Measurements from ENCODE around the gene ADGRA1.
"Not testable (repeated sequence)": the region's sequence is repeated elsewhere in the genome, so short reads cannot be mapped to it uniquely, and the experiment has no call there.

The ADGRA1 gene

DNA sequence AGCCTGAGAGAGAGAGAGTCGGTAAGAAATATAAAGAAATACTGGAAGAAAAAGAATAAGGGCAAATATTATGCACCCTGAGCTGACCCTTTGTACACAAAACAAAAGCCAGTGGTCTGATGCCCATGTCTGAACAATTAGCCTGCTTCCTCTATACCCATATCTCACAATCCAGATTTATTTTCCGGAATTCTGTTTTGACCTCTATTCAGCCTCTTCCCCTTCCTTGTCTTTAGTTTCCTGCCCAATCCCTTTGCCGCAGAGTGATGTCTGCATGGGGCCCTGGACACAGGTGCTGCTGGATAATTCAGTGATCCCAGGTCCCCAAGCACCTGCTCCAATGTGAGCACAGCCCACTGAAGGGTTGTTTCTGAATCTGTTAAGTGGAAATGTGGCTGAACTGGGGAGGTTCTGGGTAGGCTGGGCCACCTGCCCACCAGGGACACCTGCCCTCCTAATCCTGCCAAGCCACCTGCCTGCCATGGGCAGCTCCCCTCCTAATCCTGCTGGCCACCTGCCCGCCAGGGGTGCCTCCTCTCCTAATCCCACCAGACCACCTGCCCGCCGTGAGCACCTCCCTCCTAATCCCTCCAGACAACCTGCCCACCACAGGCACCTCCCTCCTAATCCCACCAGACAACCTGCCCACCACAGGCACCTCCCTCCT lies 23.0 kb downstream of the ADGRA1 start:
- no peak for DNase-seq (ENCODE audit: low read depth)

DNA sequence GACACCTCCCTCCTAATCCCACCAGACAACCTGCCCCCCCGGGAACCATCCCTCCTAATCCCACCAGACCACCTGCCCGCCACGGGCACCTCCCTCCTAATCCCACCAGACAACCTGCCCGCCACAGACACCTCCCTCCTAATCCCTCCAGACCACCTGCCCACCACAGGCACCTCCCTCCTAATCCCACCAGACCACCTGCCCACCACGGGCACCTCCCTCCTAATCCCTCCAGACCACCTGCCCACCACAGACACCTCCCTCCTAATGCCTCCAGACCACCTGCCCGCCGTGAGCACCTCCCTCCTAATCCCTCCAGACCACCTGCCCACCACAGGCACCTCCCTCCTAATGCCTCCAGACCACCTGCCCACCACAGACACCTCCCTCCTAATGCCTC lies 23.9 kb downstream of the ADGRA1 start:
- not testable (repeated sequence) for DNase-seq (ENCODE audit: low read depth)

GRCh38 chr10:133113146-133113830 lies 25.6 kb downstream of the ADGRA1 start:
- DNase-seq (ENCODE audit: low read depth), result no peak

DNA sequence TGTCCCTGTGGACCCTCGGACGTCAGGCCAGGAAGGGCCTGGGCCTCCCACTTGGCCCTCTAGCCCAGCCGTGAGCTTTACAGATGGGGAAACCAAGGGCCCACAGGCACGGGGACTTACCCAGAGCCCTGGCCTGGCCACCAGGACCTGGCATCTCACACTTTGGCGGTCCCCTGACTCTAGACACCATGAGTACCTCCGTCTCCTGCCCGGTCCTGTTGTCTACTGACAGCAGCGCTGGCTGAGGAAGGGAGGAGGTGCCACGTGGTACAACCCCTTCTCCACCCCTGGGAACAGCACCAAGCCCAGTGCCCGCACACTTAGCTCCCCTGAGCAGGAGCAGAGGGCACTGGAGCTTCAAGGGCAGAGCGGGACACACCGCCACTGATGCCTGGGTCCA lies 26.1 kb downstream of the ADGRA1 start:
- DNase-seq (ENCODE audit: low read depth), result no peak

- DNase-seq (ENCODE audit: low read depth), result no peak
Observed at GRCh38 chr10:133114251-133114650, 26.5 kb downstream of the ADGRA1 start.

- no peak for DNase-seq (ENCODE audit: low read depth)
Observed at GRCh38 chr10:133114726-133115452, 27.2 kb downstream of the ADGRA1 start.

GRCh38 chr10:133115453-133115842 lies 27.7 kb downstream of the ADGRA1 start:
- DNase-seq (ENCODE audit: low read depth), result no peak

- DNase-seq (ENCODE audit: low read depth), result no peak
Observed at GRCh38 chr10:133115976-133116375, 28.3 kb downstream of the ADGRA1 start.

- no peak for DNase-seq (ENCODE audit: low read depth)
Observed at GRCh38 chr10:133116455-133116854, 28.7 kb downstream of the ADGRA1 start.

DNA sequence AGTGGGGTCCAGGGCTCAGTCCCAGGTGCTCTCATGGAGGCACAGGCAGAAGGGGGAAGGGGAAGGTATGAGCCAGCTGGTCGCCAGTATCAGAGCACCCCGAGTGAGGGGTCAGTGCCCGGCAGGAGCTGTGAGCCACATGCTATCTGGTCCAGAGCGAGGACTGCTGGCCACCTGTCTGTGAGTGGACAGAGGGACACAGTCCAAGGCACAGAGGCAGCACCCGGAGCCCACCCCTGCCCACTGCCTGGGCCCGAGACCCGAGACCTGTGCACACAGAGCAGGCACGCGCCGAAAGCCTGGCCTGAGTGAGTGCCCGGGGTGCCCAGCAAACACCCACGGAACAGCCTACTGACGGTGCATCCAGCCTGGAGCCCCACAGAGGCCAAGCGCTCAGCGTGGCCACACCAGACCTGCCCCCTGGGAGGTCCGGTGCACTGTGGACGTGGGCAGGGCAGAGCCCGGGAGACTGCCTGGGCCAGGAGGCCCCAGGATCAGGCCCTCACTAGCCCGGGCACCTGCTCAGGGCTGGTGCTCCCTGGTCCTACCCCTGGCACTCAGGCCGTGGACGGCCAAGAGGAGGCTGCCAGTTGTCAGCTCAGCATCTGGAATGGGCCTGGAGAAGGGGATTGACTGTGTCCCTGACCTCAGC lies 29.4 kb downstream of the ADGRA1 start:
- no peak for DNase-seq (ENCODE audit: low read depth)

DNA sequence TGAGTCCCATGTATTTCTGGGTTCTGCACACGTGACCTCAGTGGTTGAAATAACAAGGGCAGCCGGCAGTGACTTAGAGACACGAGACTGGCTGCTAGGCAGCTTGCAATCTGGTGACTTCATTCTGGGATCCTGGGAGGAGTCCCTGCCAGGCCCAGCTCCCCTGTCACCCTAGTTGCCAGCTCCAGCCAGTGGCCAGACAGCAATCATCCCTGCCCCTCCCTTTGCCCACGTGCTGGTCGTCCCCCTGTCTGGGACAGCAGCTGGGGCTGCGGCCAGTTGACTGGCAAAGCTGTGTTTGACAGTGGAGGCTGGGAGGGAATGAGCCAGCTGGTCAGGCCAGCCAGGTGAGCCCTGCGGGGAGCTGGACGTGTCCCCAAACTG lies 30.0 kb downstream of the ADGRA1 start:
- no peak for DNase-seq (ENCODE audit: low read depth)

DNA sequence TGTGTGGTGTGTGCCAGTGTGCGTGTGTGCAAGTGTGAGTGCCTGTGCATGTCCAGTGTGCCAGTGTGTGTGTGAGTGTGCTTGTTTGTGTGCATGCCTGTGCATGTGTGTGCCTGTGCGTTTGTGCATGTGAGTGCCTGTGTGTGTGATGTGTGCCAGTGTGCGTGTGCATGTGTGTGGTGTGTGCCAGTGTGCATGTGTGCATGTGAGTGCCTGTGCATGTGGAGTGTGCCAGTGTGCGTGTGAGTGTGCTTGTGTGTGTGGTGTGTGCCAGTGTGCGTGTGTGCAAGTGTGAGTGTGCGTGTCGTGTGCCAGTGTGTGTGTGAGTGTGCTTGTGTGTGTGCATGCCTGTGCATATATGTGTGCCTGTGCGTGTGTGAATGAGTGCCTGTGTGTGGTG lies 33.8 kb downstream of the ADGRA1 start:
- no peak for DNase-seq (ENCODE audit: low read depth)

DNA sequence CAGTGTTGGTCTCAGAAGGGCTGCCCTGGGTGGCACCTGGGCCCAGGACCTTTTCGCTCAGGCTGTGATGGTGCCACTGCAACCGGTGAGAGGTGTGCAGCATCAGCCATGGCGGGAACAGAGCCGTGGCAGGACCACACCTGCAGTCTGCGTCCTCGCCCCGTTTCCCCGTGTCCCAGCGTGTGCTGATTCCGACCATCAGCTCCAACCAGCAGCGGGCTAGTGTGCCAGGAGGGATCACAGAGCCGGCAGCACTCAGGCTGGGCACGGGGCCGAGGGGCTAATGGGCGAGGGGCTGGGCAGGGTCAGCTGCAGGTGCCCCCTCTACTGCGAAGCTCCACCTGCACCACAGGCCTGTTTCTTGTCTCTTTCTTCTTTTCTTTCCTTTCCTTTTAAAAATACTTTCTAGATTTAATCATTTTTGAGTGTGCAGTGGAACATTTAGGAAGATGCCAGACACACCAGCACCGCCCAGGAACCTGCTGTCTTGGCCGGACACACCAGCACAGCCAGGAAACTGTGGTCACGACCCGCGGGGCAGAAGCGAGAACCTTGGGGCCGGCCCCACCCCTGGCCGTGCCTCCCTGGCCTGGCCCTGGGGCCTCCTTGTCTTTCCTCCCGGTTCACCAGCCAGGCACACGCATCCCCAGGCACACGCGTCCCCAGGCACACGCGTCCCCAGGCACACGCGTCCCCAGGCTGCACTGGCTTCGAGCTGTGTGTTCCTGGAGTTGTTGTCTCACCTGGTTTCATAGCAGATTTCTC lies 34.6 kb downstream of the ADGRA1 start:
- no peak for DNase-seq (ENCODE audit: low read depth)

GRCh38 chr10:133123050-133123745 lies 35.5 kb downstream of the ADGRA1 start:
- DNase-seq (ENCODE audit: low read depth), result no peak

DNA sequence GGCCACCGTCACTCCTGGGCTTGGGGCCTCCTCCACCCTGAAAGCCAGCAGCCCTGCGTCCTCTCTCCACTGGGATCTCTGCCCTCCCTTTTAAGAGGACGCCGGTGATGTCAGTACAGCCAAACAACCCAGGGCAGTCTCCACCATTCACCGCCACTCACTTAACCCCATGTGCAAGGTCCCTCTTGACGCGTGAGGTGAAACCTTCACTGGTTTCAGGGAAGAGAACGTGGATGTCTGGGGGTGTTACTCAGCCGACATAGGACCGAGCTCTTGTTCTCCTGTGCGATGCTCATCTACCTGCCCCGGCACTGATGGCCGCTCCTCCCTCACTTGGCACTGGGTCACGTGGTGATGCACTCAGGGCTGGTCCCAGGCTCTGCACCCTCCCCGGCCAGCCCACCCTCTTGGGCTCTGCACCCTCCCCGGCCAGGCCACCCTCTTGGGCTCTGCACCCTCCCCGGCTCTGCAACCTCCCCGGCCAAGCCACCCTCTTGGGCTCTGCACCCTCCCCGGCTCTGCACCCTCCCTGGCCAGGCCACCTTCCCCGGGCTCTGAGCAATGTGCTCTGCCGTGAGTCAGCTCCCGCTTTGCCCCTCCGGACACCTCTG lies 36.1 kb downstream of the ADGRA1 start:
- DNase-seq (ENCODE audit: low read depth), result no peak

DNA sequence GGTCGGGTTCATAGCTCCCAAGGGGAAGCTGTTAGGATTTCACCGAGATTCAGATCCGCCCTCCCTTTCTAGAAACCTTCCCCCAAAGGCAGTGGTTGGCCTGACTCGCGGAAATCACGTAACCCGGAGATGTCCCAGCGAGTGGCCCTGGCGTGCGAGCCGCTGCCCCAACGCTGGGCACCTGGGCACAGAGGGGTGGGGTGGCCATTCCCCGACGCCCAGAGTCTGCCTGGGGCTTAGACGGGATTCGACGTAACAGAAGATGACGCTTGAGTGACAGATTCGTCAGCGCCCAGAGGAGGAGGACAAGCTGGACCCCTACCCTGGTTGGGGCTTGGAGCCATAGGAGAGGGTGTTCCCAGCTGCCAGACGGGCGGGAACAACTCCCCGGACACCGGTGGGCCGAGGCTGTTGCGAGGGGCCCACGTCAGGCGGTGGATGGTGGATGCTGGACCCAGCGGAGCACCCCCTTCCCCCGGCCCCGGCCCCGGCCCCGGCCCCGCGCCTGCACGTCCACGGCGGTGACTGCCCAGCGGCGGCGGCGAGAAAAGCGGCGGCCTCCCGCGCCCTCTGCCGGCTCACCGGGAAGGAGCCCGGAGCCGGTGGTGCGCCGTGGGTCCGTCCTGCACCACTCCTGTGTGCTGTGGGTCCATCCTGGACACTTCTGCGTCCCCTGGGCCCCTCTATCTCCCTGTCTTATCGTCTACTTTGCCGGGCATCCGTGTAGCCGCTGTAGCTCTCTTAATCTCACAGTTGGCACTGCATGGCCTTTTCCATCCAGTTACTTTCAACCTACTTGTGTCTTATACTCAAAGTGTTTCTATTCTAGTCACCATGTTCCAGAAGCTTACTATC lies 36.9 kb downstream of the ADGRA1 start:
- no peak for DNase-seq (ENCODE audit: low read depth)

DNA sequence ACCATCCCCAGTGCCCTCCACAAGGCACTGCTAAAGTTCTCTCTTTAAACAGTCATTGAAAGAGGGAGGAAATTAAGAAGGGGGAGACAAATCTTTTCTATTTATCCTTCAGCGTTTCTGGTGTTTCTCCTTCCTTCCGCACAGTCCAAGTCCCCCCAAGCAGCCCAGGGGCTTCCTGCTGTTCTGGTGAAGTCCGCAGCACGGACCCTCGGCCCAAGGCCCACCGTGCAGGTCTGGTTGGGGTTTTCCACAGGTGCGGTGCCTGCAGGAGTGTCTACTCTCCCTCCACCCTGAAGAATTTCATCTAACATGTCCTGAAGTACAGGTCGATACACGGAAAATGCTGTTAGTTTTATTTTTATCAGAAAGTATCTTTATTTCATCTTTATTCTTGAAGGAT lies 38.2 kb downstream of the ADGRA1 start:
- DNase-seq (ENCODE audit: low read depth), result no peak

- no peak for DNase-seq (ENCODE audit: low read depth)
Observed at GRCh38 chr10:133126431-133127290, 38.9 kb downstream of the ADGRA1 start.
